ENCODE data around the gene WFIKKN1. TPM values are rescaled to one million over a fixed set of nuclear protein-coding genes. Genes with fewer than 3 reads are reported as not detected.
A peak's percentile ranks its signal among the peaks of the same experiment; 100 is the strongest.
"Not testable (repeated sequence)": the region's sequence is repeated elsewhere in the genome, so short reads cannot be mapped to it uniquely, and the experiment has no call there.

The WFIKKN1 gene
- total RNA-seq, 1 donor from 2014 or later: 0.96 TPM

DNA sequence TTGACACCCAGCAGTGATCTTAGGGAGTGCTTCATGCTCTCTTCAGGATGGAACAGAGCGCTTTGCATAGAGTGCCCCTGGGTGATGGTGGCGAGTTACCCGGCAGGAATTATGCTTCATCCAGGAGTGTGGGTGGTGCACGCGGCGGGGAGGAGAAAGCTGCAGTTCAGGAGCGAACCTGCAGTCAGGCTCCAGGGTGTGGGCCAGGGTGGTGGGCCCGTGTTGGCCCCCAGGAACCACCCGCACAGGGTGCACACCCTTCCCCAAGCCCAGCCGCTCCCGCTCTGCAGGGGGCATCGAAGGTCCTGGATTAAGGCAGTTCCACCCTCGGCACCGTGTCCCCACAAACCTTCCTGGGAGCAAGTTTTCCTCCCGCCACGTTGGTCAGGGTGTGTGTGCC lies 37.0 kb upstream of the WFIKKN1 start:
- no peak for DNase-seq (ENCODE audit: low spot score)
- no peak for ATAC-seq

DNA sequence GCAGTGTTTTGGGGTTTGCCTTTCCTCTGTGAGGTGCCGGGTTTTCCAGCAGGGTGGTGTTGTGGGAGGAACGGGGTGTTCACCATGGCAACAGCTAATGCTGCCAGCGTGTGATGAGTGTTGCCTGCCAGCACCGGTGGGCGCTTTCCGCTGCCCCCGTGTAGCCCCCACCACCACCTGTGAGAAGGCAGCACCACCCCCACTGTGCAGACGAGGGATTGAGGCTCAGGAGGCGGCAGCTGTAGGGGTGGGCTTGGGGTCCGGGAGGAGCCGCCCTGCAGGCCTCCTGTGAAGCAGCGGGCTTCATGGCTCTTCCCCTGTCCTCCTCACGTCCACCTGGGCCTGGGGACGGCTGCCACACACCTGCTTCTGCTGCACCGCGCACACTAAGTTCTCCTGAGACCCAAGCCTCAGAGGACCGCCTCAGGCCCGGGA lies 35.7 kb upstream of the WFIKKN1 start:
- no peak for ATAC-seq
- DNase-seq (ENCODE audit: low spot score): no peak

DNA sequence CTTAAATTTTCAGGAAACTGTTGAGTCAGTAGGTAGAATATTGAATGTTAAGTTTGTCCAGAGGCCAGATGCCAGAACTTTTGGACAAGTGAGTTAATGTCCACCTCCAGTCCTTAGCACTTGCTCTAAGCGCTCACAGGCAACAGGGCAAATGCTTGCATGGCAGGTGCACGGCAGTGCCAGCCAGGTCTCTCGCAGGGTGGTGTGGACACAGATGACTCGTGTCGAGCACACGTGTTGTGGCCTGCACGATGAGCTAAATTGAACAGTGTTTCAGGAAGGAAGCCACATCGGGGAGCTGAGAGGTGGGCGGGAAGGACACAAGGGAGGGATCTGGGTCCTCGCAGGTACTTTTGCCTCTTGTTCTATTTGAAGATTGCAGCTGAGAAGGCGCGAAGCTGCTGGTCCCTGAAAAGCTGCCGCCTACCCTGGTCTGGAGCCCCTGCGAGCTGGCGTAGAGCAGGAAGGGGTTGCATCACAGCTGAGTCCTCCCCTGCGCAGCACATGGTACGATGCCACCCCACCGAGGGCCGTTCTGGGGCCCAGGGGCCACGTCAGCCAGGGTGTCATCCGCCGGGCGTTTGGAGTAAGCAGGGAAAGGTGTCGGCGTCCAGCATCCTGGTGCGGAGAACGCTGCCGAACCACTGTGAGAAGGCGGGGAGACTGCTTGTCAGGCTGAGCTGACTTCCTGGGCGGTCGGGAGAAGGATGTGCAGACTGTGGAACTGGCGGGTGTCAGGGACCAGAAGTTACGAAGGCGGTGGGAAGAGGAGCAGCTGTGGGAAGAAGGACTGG lies 34.6 kb upstream of the WFIKKN1 start:
- ATAC-seq (peak; percentile 63), DNase-seq (ENCODE audit: low spot score) (peak; percentile 83)

DNA sequence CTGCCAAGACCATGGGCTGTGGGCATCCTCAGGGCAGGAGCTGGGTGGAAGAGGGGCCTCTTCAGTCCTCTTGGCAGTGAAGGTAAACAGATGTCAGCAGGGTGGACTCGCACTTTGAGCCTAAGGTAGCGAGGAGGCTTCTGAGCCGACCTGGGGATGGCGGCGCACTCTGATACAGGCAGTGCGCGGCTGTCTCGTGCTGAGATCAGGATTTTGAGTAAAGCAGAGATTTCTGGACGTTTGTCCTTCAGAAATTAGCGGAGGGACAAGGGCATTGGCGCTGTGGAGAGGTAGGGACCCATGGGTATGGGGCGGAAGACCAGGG lies 34.1 kb upstream of the WFIKKN1 start:
- ATAC-seq: no peak

DNA sequence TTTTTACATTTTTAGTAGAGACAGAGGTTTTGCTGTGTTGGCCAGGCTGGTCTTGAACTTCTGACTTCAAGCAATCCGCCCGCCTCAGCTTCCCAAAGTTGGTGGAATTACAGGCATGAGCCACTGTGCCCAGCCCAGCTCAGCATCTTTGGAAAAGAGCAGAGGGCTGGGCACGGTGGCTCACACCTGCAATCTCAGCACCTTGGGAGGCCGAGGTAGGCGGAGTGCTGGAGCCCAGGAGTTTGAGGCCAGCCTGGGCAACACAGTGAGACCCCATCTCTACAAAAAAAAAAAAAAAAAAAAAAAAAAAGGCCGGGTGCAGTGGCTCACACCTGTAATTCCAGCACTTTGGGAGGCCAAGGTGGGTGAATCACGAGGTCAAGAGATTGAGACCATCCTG lies 33.1 kb upstream of the WFIKKN1 start:
- not testable (repeated sequence) for DNase-seq (ENCODE audit: low spot score); ATAC-seq

More for the DNA sequence above, 34.1 kb upstream of the WFIKKN1 start:
- no peak for DNase-seq (ENCODE audit: low spot score)

DNA sequence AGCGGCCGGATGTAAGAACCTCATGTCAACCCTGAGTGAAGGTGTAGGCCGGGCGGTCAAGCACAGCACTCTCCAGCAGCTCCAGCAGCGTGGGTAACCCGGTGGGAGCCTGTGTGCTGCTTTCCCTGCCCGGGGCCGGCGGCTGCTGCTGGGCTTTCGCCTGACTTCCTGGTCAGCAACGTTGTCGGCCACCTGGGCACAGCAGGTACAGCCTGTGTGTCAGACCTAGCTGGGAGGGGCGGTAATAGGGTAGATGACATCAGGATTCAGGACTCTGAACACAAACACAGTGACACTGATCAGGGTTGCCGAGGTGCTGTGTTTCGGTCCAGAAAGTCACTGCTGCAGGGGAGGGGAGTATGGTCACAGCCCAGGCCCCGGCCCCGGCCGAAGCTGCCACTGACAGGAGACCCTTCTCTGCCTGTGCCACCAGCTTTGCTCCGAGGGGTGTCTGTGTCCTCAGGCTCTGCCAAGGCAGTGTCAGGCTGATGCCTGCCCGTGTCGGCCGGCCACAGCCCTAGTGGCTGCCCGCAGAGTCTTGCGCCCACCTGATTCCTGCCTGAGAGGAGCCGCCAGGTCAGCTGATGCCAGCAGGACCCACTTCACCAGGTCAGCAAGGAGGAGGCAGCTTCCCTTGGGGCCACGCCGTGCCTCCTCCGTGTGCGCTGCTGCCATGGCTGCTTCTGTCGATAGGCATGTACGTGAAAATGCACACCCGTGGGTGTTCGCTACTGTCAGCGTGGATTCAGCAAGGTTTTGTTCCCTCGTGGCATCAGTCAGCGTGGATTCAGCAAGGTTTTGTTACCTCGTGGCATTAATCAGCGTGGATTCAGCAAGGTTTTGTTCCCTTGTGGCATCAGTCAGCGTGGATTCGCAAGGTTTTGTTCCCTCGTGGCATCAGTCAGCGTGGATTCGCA lies 31.7 kb upstream of the WFIKKN1 start:
- ATAC-seq: peak; percentile 82
- peak; percentile 75 for DNase-seq (ENCODE audit: low spot score)

DNA sequence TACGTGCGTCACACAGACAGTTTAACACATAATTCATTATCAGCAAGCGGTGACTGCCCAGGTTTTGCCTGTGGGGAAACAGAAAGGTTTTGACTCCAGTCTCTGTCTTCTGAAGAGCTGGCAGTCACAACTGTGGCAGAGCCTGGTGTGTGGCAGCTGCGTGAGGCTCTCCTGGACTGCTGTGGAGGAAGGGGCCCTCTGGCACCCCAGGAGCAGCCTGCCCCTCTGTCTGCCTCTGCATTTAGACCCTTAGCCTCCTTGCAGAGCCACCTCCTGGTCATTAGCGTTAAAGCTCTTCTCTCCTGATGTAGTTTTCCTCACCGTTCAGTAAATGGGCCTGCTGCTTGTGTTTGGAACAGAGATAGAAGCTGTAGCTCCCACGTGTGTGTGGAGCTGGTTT lies 30.0 kb upstream of the WFIKKN1 start:
- peak; percentile 10 for ATAC-seq
- no peak for DNase-seq (ENCODE audit: low spot score)

DNA sequence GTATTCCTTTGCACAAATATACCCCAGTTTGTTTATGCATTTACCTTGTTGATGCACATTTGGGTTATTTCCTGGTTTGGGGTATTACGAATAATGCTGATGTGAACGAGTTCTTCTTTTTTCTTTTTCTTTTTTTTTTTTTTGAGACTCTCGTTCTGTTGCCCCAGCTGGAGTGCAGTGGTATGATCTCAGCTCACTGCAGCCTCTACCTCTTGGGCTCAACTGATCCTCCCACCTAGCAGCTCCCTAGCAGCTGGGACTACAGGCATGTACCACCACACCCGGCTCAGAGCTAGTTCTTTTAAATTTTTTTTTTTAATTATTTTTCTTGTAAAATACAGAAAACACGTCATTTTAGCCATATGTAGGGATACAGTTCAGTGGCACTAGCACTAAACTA lies 26.9 kb upstream of the WFIKKN1 start:
- no peak for ATAC-seq
- no peak for DNase-seq (ENCODE audit: low spot score)

DNA sequence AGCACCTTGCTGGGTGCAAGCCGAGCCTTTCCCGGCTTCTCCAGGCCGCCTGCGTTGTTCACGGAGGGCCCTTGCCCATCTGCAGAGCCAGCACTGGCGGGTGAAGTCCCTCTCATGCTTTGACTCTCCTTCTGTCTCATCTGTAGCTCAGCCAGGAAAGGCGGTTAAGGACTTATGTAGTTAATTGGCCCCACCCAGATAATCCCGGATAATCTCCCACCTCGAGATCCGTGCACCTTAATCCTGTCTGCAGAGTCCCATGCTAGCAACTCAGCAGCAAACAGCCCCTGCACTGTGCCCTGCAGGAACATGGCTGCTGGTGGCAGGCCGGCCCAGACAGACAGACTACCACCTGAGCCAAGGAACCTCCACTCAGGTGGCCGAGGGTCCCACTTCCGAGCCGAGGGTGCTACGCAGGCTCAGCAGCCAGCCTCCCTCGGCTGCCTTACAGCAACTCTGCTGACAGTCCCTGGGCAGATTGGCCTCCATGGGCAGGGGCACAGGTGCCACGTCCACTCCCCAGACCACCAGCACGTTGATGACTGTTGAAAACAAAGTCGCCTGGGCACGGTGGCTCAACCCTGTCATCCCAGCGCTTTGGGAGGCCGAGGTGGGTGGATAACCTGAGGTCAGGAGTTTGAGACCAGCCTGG lies 24.0 kb upstream of the WFIKKN1 start:
- no peak for ATAC-seq
- no peak for DNase-seq (ENCODE audit: low spot score)

DNA sequence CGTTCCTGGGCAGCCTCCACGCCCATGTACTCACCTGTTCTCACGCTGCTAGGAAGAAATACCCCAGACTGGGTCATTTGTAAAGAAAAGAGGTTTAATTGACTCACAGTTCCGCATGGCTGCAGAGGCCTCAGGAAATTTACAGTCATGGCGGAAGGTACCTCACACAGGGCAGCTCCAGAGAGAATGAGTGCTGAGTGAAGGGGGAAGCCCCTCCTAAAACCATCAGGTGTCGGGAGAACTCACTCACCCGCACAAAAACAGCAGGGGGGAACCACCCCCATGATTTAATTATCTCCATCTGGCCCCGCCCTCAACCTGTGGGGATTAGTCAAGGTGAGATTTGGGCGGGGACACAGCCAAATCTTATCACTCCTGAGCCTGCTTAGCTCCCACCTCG lies 22.8 kb upstream of the WFIKKN1 start:
- ATAC-seq (no peak), DNase-seq (ENCODE audit: low spot score) (no peak)

DNA sequence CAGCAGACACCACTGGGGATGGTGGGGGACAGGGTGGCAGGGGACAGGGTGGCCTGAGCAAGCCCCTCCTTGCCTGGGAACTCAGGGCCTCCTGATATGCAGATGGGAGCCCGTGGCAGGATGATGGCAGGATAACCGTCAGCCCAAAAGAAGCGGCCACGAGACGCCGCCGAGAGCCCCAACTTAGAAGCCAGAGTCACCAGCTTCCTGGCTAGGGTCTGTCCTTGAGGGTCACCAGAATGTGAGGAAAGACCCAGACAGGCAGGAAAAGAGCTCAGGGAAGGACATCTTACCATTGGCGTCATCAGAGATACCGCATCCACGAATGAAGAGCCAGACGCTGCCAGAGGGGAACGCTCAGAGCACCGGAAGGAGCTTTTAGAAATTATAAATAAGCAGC lies 21.5 kb upstream of the WFIKKN1 start:
- DNase-seq (ENCODE audit: low spot score) (no peak), ATAC-seq (no peak)

DNA sequence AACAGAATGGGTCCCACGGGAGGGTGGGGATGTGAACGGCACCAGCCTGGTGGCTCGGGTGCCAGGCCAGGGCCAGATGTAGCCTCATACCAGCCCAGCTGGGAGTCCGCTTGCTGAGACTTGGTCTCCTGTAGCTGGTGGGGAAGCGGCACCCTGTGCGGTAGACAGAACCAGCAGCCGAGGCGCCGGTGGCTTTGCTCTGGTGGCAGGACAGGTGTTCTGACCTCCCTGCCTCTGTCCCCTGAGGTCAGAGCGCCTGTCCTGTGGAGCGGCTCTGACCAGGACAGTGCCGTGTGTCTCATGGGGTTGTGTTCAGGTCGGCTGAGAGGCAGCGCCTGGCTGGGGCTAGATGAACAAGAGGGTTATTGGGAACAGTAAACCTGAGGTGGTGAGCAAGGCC lies 20.8 kb upstream of the WFIKKN1 start:
- DNase-seq (ENCODE audit: low spot score): no peak
- peak; percentile 69 for ATAC-seq

DNA sequence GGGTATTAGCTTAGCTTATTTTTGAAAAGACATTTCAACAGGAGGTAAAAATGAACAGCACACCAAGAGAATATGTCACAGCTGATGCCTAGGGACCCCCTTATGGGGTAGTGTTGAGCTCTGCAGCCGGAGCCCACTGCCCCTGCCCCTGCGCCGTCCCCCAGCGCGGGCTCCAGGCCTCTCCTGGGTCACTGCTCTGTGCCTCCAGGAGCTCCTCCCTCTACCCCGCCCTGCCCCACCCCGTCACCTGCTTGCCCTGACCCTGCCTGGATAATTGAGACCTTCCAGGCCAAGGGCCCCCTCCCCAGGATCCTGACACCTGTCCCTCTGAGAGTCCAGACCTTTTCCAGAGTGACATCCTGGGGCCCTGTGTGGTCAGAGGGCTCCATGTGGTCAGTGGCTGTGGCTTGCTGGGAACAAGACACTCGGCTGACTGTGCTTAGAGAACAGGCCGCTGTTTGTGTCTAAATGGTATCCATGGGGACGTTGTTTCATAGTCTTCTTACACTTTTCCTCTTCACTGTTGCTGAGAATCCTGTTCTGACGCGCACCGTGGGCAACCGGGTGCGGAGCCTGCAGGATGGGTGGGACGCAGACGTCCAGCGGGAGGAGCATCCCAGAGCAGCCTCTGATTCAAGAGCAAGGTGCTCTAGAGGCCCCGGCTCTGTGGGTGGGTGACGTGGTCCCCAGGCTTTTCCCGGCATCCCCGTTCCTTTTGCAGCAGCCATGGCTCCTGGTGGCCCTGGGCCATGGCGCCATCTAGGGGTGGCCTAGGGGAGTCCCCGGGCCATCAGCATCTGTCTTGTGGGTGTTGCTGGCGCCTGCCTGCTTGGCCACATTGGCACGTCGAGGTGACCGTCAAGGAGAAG lies 20.0 kb upstream of the WFIKKN1 start:
- DNase-seq (ENCODE audit: low spot score) (peak; percentile 65), ATAC-seq (peak; percentile 85)

DNA sequence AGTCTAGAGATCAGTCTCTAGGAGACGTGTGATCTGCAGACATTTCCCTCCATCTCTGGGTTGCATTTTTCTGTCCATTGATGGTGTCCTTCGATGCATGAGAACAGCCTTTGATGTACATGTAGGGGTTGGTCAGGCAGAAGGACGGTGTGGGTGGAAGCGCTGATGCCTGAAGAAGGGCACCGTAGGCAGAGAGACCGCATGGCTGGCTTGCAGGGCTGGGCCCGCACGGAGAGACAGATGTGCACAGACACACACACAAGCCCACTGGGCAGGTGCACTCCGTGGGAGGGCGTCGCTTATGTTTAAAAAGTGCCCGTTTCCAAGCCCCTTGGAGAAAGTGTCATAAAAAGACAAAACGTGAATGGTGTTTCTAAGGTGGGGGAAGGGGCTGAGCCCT lies 15.7 kb upstream of the WFIKKN1 start:
- ATAC-seq: no peak
- no peak for DNase-seq (ENCODE audit: low spot score)

DNA sequence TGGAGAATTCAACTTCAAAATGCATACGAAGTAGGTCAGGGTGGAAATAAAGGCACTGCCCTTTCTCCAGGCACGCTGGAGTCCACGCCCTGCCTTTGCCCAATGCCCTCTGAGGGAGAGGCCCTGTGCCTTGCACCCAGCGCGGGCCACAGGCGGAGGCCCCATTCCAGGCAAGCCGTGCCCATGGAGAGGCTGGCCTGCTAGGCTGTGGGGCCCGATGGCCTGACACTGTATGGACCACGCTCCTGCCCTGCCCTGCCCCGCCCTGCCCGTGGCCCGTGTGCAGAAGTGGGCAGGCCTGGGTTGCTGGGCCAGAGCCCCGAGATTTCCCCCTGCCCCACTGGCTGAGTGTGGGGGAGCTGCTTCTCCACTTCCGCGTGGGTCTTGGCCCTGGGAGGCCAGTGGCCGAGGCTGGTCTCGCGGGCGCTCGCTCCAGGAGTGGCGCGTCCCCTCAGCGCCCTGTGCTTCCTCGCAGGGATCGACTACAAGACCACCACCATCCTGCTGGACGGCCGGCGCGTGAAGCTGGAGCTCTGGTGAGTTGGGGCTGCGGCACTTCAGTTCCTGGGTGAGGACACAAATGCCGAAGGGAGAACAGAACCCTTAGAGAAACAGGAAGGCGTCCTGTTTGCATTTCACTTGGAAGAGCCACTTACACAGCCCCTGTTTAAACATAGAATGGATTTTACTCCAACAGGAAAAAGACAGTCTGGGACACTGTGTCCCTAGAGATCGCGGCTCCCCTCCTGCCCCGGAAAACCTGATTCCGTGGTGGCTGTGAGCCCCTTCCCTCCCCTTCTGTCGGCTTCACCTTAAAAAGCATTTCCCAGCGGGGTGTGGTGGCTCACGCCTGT lies 13.8 kb upstream of the WFIKKN1 start:
- DNase-seq (ENCODE audit: low spot score): no peak
- peak; percentile 37 for ATAC-seq

DNA sequence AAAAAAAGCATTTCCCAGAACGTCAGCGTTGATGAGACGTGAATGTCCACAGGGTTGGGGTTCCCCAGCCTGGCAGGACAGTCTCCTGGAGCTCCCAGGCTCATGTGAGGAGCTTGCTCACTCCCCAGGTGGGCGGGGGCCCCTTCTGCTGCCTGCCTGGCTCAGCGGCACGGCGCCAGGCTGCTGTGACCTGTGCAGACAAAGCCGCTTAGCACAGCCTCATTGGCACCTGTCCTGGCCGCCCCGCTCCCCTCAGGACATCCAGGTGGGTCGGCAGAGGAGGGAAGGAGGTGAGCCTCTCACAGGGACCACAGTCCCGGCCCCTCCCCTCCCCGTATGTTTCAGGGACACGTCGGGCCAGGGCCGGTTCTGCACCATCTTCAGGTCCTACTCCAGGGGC lies 12.9 kb upstream of the WFIKKN1 start:
- DNase-seq (ENCODE audit: low spot score) (no peak), ATAC-seq (no peak)

DNA sequence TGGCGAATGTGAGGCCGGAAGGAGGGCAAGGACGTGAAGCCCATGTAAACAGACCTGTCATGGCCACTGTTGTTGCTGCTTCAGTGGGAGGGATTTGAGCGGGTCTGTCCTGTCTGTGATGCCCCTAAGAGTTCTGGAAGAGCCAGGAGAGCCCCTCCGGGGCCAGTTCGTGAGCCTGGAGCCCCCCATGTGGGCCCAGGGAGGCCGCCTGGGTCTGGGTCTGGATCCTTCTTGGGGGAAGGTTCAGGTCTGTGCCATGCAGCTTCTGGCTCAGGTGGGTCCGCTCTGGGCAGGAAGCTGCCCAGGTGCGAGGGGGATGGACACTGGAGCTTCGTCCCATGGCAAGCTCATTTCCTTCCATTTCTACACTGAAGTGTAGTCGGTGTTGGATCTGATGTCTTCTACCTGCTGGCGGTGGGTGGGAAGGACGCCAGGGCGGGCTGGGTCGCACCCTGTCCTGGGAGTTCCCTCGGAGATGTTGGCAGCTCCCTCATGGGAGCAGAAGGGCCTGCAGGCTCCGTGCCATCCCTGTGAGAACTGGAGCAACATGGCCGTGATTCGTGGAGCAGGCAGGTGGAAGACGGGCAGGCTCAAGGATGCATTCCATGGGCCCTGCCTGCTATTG lies 11.2 kb upstream of the WFIKKN1 start:
- DNase-seq (ENCODE audit: low spot score) (no peak), ATAC-seq (no peak)

DNA sequence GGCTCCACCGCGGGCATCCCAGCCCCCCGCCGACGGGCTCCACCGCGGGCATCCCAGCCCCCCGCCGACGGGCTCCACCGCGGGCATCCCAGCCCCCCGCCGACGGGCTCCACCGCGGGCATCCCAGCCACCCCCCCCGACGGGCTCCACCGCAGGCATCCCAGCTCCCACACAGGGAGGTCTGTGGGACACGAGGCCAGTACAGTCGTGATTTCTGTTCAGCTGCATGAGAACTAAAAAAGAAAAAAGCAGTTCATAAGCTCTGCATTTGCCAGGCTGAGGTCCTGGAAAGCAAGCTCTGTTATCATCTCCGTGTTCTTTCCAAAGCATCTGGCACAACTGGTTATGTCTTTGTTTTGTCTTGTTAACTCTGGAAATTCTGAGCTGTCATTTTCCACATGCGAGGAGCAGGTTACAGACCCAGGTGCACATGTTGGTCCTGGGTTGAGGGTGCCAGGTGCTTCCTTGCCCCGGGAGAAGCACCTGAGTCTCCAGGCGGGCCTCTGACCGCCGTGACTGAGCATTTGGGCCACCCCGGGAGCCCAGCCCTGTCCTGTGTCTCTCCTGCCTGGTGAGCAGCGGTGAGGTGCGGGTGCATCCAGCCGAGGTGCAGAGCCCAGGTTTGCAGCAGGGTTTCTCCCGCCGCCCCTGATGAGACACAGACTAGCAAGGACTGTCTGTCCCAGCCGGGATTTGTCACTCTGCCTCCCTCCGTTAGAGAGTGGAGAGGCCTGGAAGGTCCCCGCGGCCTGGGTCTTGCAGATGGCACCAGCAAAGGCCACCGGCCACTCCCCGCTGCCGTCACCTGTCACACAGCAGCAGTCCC lies 9.9 kb upstream of the WFIKKN1 start:
- ATAC-seq: no peak
- no peak for DNase-seq (ENCODE audit: low spot score)

Data from left lobe of liver (tissue), 2 donors.